Heart right ventricle (tissue), 16 donors: ENCODE results near the gene INO80C. TPM values are rescaled to one million over a fixed set of nuclear protein-coding genes. Genes with fewer than 3 reads are reported as not detected.

Experiments used
- ATAC-seq, 8 donors: fragments of 200-7000 bp; cut with Tn5 transposase; one replicate each; pipeline ENCODE4 v1.9.1; 2020; ENCODE audit warnings: mild to moderate bottlenecking in 8 of 8, moderate library complexity in 8 of 8, moderate number of reproducible peaks in 1 of 8
- DNase-seq, 2 donors: peaks; one replicate each; pipeline ENCODE4 v3.0.0-alpha.2; 2020
- H3K27ac ChIP-seq, 10 donors: fragments of 200-600 bp; sonication (generic) in 2 of 10; one replicate each; pipeline versions ENCODE4 v1.5.0 to v1.8.0; 2020 to 2022; ENCODE audit warnings: mild to moderate bottlenecking in 3 of 10
- H3K27me3 ChIP-seq, 7 donors: fragments of 200-600 bp; one replicate each; pipeline ENCODE4 v1.8.0; 2021 to 2022; ENCODE audit warnings: mild to moderate bottlenecking in 2 of 7
- H3K36me3 ChIP-seq, 9 donors: fragments of 200-600 bp; sonication (generic) in 1 of 9; one replicate each; pipeline versions ENCODE4 v1.5.0 to v1.8.0; 2020 to 2022; ENCODE audit warnings: mild to moderate bottlenecking in 2 of 9
- H3K4me1 ChIP-seq, 9 donors: fragments of 200-600 bp; sonication (generic) in 1 of 9; one replicate each; pipeline versions ENCODE4 v1.5.0 to v1.8.0; 2020 to 2022; ENCODE audit warnings: mild to moderate bottlenecking in 4 of 9
- H3K4me3 ChIP-seq, 10 donors: fragments of 200-600 bp; sonication (generic) in 2 of 10; one replicate each; pipeline versions ENCODE4 v1.5.0 to v1.8.0; 2020 to 2022; ENCODE audit warnings: mild to moderate bottlenecking in 7 of 10, moderate library complexity in 2 of 10
- H3K9me3 ChIP-seq, 11 donors: fragments of 200-600 bp in 10 of 11; sonication (generic) in 2 of 11; one replicate each; pipeline versions ENCODE4 v1.5.0 to v1.8.0; 2013 to 2022; ENCODE audit warnings: mild to moderate bottlenecking in 2 of 11, control low read depth in 1 of 11, moderate library complexity in 1 of 11
- CTCF ChIP-seq, 9 donors: fragments of 200-600 bp; sonication (generic) in 2 of 9; IDR thresholded peaks; one replicate each; pipeline versions ENCODE4 v1.5.0 to v1.8.0; 2021 to 2022; ENCODE audit warnings: antibody characterized with exemption in 9 of 9, mild to moderate bottlenecking in 5 of 9, moderate library complexity in 1 of 9
- WGBS, 2 donors: extraction: QIAGEN DNeasy Blood & Tissue Kit; methylation state at CpG; one replicate each; pipeline ENCODE4 v1.1.7; 2013; ENCODE audit warnings: inconsistent platforms in 1 of 2; 5-methylcytosine and 5-hydroxymethylcytosine counted together
- intact Hi-C, 10 donors: fragments of 100-400 bp; cut with DNase I; formaldehyde crosslinking; loops; one replicate each; pipeline versions ENCODE4 v1.11.1 to v1.14.2; 2022
- polyA plus RNA-seq, 2 donors: library from polyadenylated mRNA; stranded (reverse); fragments of 200-250 nt; gene quantifications; one replicate each; pipeline ENCODE4 v1.2.3, GENCODE V29; 2013
- total RNA-seq, 10 donors: library from RNA; stranded (reverse); fragmentation: NEBNext Ultra II Directional in 3 of 10; extraction: Animal tissue kit (Norgen Biotek cat#: 25700) in 3 of 10; gene quantifications; one replicate each; pipeline versions ENCODE4 v1.2.1 to v1.2.4, GENCODE V29; 2021 to 2023
- donor health status: Arrhythmogenic right ventricular cardiomyopathy.
- donor health status: ischemic (EF 13 %, LVEDD 7.1; RV severe dilation, severe dysfunction).
- donor health status: healthy with polysubstance abuse.
- donor health status: DM: no; HTN: yes; CAD: no.
- donor health status: DM: no; HTN: no; CAD: no.
- donor health status: ischemic (EF 25% LVEDD 6.9; RV normal size, moderate dysfunction).
- donor health status: ischemic (EF 25% LVEDD 5.7; RV mildly dilated, moderate dysfunction).
- donor health status: healthy.
- donor health status: DM: yes; HTN: yes; CAD: no.
- donor health status: Ischemic cardiomyopathy.
- donor health status: ischemic (EF 35%, LVEDD 5.7; RV mildly dilated, moderate dysfunction).
- donor health status: nonischemic (EF 11% LVEDD 7.7; RV severe dilation, severe dysfunction).
- donor health status: DM: yes; HTN: yes; CAD: no.
- donor health status: PGD.
- donor health status: ischemic (EF 29% LVEDD 5.4; RV normal size, mild dysfunction).
- donor health status: nonischemic (EF 23%, LVEDD 6.1; RV moderate dilation, normal function).

INO80C gene
- total and polyA plus RNA-seq, 12 donors = 17.3 to 28.4 (median 25.2) TPM

GRCh38 chr18:35533916-35534405, 36.2 kb upstream of the INO80C start:
- Histone ChIP-seq H3K4me1 (no peaks in the 10 kb centered on the region), H3K27me3 (no peaks in the 10 kb centered on the region), H3K27ac (no peak overlapping the region), H3K4me3 (no peak overlapping the region), H3K36me3 (no peaks in the 10 kb centered on the region), H3K9me3 (peaks cover 0 to 38% (median 2%) of the 10 kb centered on the region in 11 donors)
- DNase-seq (no peak), ATAC-seq (no peak)
- intact Hi-C loops = no loop called here
- 87 to 88% methylated on average over 2 of the region's 2 CpGs for WGBS, 2 donors
- TF ChIP-seq CTCF (IDR thresholded peaks at IDR 0.05) = no peak

- Histone ChIP-seq H3K4me3 (no peak overlapping the region), H3K36me3 (no peaks in the 10 kb centered on the region), H3K9me3 (peaks cover 0 to 21% (median 0%) of the 10 kb centered on the region in 11 donors), H3K27me3 (no peaks in the 10 kb centered on the region), H3K27ac (no peak overlapping the region), H3K4me1 (peaks cover 7 to 31% (median 17%) of the 10 kb centered on the region in 9 donors)
- WGBS, 2 donors = 69 to 78% methylated on average over 4 of the region's 4 CpGs
- TF ChIP-seq CTCF (IDR thresholded peaks at IDR 0.05) = no peak
- DNase-seq (no peak), ATAC-seq (no peak)
- intact Hi-C loops = loop anchor here in 4 of 10 donors (10.0 kb wide), 2 partner anchors 46 to 166 kb away; no protein-coding TSS in a partner anchor
Measured at GRCh38 chr18:35528749-35529274, 31.1 kb upstream of the INO80C start.

- 7 to 9% methylated on average over 5 of the region's 5 CpGs for WGBS, 2 donors
- intact Hi-C loops = loop anchor here in 4 of 10 donors (10.0 kb wide), 2 partner anchors 48 to 168 kb away; no protein-coding TSS in a partner anchor
Measured at GRCh38 chr18:35526495-35527059, 28.8 kb upstream of the INO80C start.

More at GRCh38 chr18:35526495-35527059, 28.8 kb upstream of the INO80C start:
- H3K4me1 ChIP-seq = peaks cover 7 to 47% (median 24%) of the 10 kb centered on the region in 9 donors
- peak overlapping the region in 5 of 10 donors; percentile 1 to 27 (median 16) for H3K4me3 ChIP-seq
- TF ChIP-seq CTCF (IDR thresholded peaks at IDR 0.05) = no peak
- H3K9me3 ChIP-seq = peaks cover 0 to 19% (median 0%) of the 10 kb centered on the region in 11 donors
- H3K36me3 ChIP-seq = no peaks in the 10 kb centered on the region
- DNase-seq (no peak), ATAC-seq (peak; percentile 17 to 65 (median 52))
- no peaks in the 10 kb centered on the region for H3K27me3 ChIP-seq
- peak overlapping the region in 6 of 10 donors; percentile 16 to 64 (median 24) for H3K27ac ChIP-seq
